HEK293 (cell line): ENCODE results near the gene MARCKSL1.
A peak's percentile ranks its signal among the peaks of the same experiment; 100 is the strongest.

Experiments
- CTCF ChIA-PET: fragments of 350-600 bp; formaldehyde crosslinking; extraction: SDS; loops from one replicate; lab custom pipeline; 2021; ENCODE audit warnings: antibody characterized with exemption; lab: Yijun Ruan, JAX
- POLR2A ChIA-PET: fragments of 300-600 bp; formaldehyde crosslinking; extraction: SDS; loops from one replicate; lab custom pipeline; 2020; ENCODE audit warnings: antibody characterized with exemption, inconsistent platforms; lab: Yijun Ruan, JAX
- H3K27ac ChIP-seq: fragments of 200-500 bp; sonication (Bioruptor generic); 2 replicates; pipeline ENCODE4 v1.5.1; 2014; ENCODE audit warnings: low read depth, low read length, control low read depth, inconsistent platforms; ENCODE audit errors: extremely low read depth
- H3K36me3 ChIP-seq, 2 experiments: fragments of 200-500 bp in 1 of 2; sonication (Bioruptor generic) in 1 of 2; 1 replicate in 1 of 2; 2 replicates in 1 of 2; pipeline ENCODE4 v1.5.1; 2014 to 2017; ENCODE audit warnings: inconsistent platforms in 2 of 2, low read length in 2 of 2; ENCODE audit not compliant: control insufficient read depth in 2 of 2, insufficient read depth in 1 of 2
- H3K4me1 ChIP-seq: fragments of 200-500 bp; sonication (Bioruptor generic); 2 replicates; pipeline ENCODE4 v1.5.1; 2014; ENCODE audit warnings: mild to moderate bottlenecking, low read length, inconsistent platforms; ENCODE audit not compliant: control insufficient read depth, insufficient read depth
- H3K4me3 ChIP-seq: 2 replicates; pipeline ENCODE4 v1.5.1; 2011; ENCODE audit warnings: low read depth, mild to moderate bottlenecking, control low read depth, low read length, moderate library complexity
- H3K9me3 ChIP-seq: fragments of 200-500 bp; sonication (Bioruptor generic); 2 replicates; pipeline ENCODE4 v1.5.1; 2014; ENCODE audit warnings: low read depth, low read length, inconsistent platforms; ENCODE audit not compliant: control insufficient read depth, insufficient read depth
- HOXC10 ChIP-seq: sonication (generic); formaldehyde crosslinking; IDR thresholded peaks from 2 replicates; pipeline ENCODE4 v1.8.1; 2023; ENCODE audit warnings: mild to moderate bottlenecking, missing genetic modification reagents
- IKZF3 ChIP-seq: fragments of 450-650 bp; IDR thresholded peaks from 2 replicates; pipeline ENCODE4 v1.5.0; 2018; ENCODE audit warnings: missing biosample characterization, mild to moderate bottlenecking, missing genetic modification characterization, moderate library complexity
- PRDM1 ChIP-seq: fragments of 450-650 bp; formaldehyde crosslinking; IDR thresholded peaks from 2 replicates; pipeline ENCODE4; 2016; ENCODE audit warnings: missing biosample characterization, missing genetic modification characterization
- SETDB1 ChIP-seq: IDR thresholded peaks from one replicate; pipeline ENCODE4 v1.6.1; 2017; ENCODE audit warnings: mild to moderate bottlenecking, low read length, moderate library complexity, mixed read lengths; ENCODE audit not compliant: insufficient read length
- SP2 ChIP-seq: fragments of 450-650 bp; formaldehyde crosslinking; IDR thresholded peaks from 2 replicates; pipeline ENCODE4 v1.5.1; 2016; ENCODE audit warnings: missing biosample characterization, missing genetic modification characterization
- ZBTB1 ChIP-seq: fragments of 450-650 bp; formaldehyde crosslinking; IDR thresholded peaks from 2 replicates; pipeline ENCODE4 v1.5.1; 2016; ENCODE audit warnings: missing biosample characterization, missing genetic modification characterization
- ZFHX2 ChIP-seq: fragments of 450-650 bp; formaldehyde crosslinking; conservative IDR thresholded peaks from 2 replicates; pipeline ENCODE4 v1.5.1; 2016; ENCODE audit warnings: missing biosample characterization, missing genetic modification characterization
- ZFP37 ChIP-seq: fragments of 450-650 bp; formaldehyde crosslinking; IDR thresholded peaks from 2 replicates; pipeline ENCODE4 v1.5.1; 2016; ENCODE audit warnings: missing biosample characterization, missing genetic modification characterization
- ZIC2 ChIP-seq: fragments of 450-650 bp; formaldehyde crosslinking; IDR thresholded peaks from 2 replicates; pipeline ENCODE4 v1.5.1; 2016; ENCODE audit warnings: missing biosample characterization, missing genetic modification characterization
- ZNF133 ChIP-seq: fragments of 450-650 bp; formaldehyde crosslinking; IDR thresholded peaks from 2 replicates; pipeline ENCODE4 v1.5.1; 2016; ENCODE audit warnings: missing biosample characterization, missing genetic modification characterization
- ZNF2 ChIP-seq: fragments of 450-650 bp; formaldehyde crosslinking; IDR thresholded peaks from 2 replicates; pipeline ENCODE4 v1.5.1; 2016; ENCODE audit warnings: missing biosample characterization, missing genetic modification characterization
- ZNF624 ChIP-seq: fragments of 450-650 bp; formaldehyde crosslinking; IDR thresholded peaks from 2 replicates; pipeline ENCODE4 v1.5.1; 2017; ENCODE audit warnings: missing biosample characterization, missing genetic modification characterization
- TF ChIP-seq, protein P1 (sequence below): fragments of 450-650 bp; formaldehyde crosslinking; IDR thresholded peaks from 2 replicates; pipeline ENCODE4 v1.5.1; 2016; ENCODE audit warnings: missing biosample characterization, missing genetic modification characterization, borderline replicate concordance
- TF ChIP-seq, protein P2 (sequence below): fragments of 450-650 bp; formaldehyde crosslinking; conservative IDR thresholded peaks from 2 replicates; pipeline ENCODE4 v1.5.1; 2016; ENCODE audit warnings: low read depth, missing biosample characterization, missing genetic modification characterization
- TF ChIP-seq, protein P3 (sequence below): fragments of 450-650 bp; formaldehyde crosslinking; IDR thresholded peaks from 2 replicates; pipeline ENCODE4 v1.5.1; 2017; ENCODE audit warnings: missing biosample characterization, missing genetic modification characterization
- TF ChIP-seq, protein P4 (sequence below): fragments of 450-650 bp; formaldehyde crosslinking; IDR thresholded peaks from 2 replicates; pipeline ENCODE4; 2016; ENCODE audit warnings: missing biosample characterization, missing genetic modification characterization
- TF ChIP-seq, protein P5 (sequence below): fragments of 450-650 bp; formaldehyde crosslinking; IDR thresholded peaks from 2 replicates; pipeline ENCODE4 v1.5.1; 2016; ENCODE audit warnings: missing biosample characterization, missing genetic modification characterization
- TF ChIP-seq, protein P6 (sequence below): fragments of 450-650 bp; IDR thresholded peaks from 2 replicates; pipeline ENCODE4 v1.5.1; 2018; ENCODE audit warnings: missing biosample characterization, missing genetic modification characterization
- TF ChIP-seq, protein P7 (sequence below): fragments of 450-650 bp; formaldehyde crosslinking; IDR thresholded peaks from 2 replicates; pipeline ENCODE4 v1.5.1; 2016; ENCODE audit warnings: missing biosample characterization, missing genetic modification characterization

The MARCKSL1 gene

DNA sequence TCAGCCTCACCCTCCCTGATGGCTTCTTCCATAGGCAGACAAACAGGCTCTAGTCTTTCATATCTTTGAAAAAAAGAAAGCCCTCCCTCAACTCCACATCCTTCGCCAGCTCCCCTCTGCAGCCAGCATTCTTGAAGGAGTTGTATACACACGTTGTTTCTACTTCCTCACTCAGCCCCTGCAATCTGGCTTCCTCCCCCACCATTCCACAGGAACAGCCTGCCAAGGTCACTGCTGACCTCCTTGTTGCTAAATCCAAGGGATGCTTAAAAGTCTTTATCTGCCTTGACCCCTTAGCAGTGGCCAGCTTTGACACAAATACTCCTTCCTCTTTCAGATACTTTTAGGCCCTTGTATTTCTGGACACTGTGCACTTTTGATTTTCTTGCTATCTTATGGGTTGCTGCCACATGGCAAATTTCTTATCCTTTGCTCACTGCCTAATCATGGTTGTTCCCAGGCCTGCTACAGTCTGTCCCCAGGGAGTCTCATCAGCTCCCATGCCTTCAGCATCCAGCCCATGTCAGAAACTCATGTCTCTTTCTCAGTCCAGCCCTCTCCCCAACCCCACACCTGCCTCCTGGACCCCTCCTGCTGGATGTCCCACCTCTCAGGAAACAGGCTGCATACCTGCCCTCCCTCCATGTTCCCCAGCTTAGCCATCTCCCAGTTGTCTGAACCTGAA lies 18.0 kb upstream of the MARCKSL1 start (continued):
- TF ChIP-seq, protein P1, sequence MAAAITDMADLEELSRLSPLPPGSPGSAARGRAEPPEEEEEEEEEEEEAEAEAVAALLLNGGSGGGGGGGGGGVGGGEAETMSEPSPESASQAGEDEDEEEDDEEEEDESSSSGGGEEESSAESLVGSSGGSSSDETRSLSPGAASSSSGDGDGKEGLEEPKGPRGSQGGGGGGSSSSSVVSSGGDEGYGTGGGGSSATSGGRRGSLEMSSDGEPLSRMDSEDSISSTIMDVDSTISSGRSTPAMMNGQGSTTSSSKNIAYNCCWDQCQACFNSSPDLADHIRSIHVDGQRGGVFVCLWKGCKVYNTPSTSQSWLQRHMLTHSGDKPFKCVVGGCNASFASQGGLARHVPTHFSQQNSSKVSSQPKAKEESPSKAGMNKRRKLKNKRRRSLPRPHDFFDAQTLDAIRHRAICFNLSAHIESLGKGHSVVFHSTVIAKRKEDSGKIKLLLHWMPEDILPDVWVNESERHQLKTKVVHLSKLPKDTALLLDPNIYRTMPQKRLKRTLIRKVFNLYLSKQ: no peak
- TF ChIP-seq, protein P2, sequence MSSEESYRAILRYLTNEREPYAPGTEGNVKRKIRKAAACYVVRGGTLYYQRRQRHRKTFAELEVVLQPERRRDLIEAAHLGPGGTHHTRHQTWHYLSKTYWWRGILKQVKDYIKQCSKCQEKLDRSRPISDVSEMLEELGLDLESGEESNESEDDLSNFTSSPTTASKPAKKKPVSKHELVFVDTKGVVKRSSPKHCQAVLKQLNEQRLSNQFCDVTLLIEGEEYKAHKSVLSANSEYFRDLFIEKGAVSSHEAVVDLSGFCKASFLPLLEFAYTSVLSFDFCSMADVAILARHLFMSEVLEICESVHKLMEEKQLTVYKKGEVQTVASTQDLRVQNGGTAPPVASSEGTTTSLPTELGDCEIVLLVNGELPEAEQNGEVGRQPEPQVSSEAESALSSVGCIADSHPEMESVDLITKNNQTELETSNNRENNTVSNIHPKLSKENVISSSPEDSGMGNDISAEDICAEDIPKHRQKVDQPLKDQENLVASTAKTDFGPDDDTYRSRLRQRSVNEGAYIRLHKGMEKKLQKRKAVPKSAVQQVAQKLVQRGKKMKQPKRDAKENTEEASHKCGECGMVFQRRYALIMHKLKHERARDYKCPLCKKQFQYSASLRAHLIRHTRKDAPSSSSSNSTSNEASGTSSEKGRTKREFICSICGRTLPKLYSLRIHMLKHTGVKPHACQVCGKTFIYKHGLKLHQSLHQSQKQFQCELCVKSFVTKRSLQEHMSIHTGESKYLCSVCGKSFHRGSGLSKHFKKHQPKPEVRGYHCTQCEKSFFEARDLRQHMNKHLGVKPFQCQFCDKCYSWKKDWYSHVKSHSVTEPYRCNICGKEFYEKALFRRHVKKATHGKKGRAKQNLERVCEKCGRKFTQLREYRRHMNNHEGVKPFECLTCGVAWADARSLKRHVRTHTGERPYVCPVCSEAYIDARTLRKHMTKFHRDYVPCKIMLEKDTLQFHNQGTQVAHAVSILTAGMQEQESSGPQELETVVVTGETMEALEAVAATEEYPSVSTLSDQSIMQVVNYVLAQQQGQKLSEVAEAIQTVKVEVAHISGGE (tag by site-specific recombination): no peak

DNA sequence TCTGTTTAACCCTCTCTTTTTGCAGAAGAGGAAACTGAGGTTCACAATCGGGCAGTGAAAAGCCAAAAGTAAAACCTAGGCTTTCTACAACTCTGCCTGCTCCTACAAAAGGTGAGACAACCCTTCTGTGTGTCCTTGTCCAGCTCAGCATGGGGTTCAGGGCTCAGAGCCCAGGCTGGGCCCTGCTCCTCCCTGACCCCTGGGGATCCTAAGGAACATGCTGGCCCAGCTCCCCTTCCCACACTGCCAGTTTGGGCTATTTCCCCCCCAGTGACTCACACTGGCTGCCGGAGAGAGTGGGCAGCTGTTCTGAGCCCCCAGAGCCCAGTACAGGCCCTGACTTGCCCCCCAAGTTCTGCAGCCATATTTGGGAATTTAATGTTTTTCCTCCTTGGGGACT lies 17.4 kb upstream of the MARCKSL1 start:
- CTCF ChIA-PET: interaction anchor here (0.7 to 1.9 kb wide), 3 partner anchors 48 to 243 kb away, joined by 3 to 6 read pairs (median 6); no protein-coding TSS in a partner anchor
- no peaks in the 10 kb centered on the region for H3K9me3 ChIP-seq
- TF ChIP-seq ZBTB1 (no peak), ZNF2 (no peak), ZNF624 (tag by site-specific recombination) (no peak), ZFP37 (tag by site-specific recombination) (no peak), SETDB1 (no peak), ZIC2 (tag by site-specific recombination) (peak; percentile 72), IKZF3 (no peak), ZFHX2 (tag by site-specific recombination) (peak; percentile 45; the same call in 1 of the 2 replicates), PRDM1 (tag by site-specific recombination) (0 out of 2 replicates have a peak, but pooled peaks have one; percentile 36), ZNF133 (no peak), HOXC10 (no peak), SP2 (no peak)
- TF ChIP-seq, protein P3, sequence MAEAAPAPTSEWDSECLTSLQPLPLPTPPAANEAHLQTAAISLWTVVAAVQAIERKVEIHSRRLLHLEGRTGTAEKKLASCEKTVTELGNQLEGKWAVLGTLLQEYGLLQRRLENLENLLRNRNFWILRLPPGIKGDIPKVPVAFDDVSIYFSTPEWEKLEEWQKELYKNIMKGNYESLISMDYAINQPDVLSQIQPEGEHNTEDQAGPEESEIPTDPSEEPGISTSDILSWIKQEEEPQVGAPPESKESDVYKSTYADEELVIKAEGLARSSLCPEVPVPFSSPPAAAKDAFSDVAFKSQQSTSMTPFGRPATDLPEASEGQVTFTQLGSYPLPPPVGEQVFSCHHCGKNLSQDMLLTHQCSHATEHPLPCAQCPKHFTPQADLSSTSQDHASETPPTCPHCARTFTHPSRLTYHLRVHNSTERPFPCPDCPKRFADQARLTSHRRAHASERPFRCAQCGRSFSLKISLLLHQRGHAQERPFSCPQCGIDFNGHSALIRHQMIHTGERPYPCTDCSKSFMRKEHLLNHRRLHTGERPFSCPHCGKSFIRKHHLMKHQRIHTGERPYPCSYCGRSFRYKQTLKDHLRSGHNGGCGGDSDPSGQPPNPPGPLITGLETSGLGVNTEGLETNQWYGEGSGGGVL: peak; percentile 46
- TF ChIP-seq, protein P4, sequence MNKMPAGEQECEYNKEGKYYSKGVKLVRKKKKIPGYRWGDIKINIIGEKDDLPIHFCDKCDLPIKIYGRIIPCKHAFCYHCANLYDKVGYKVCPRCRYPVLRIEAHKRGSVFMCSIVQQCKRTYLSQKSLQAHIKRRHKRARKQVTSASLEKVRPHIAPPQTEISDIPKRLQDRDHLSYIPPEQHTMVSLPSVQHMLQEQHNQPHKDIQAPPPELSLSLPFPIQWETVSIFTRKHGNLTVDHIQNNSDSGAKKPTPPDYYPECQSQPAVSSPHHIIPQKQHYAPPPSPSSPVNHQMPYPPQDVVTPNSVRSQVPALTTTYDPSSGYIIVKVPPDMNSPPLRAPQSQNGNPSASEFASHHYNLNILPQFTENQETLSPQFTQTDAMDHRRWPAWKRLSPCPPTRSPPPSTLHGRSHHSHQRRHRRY: no peak
- TF ChIP-seq, protein P5, sequence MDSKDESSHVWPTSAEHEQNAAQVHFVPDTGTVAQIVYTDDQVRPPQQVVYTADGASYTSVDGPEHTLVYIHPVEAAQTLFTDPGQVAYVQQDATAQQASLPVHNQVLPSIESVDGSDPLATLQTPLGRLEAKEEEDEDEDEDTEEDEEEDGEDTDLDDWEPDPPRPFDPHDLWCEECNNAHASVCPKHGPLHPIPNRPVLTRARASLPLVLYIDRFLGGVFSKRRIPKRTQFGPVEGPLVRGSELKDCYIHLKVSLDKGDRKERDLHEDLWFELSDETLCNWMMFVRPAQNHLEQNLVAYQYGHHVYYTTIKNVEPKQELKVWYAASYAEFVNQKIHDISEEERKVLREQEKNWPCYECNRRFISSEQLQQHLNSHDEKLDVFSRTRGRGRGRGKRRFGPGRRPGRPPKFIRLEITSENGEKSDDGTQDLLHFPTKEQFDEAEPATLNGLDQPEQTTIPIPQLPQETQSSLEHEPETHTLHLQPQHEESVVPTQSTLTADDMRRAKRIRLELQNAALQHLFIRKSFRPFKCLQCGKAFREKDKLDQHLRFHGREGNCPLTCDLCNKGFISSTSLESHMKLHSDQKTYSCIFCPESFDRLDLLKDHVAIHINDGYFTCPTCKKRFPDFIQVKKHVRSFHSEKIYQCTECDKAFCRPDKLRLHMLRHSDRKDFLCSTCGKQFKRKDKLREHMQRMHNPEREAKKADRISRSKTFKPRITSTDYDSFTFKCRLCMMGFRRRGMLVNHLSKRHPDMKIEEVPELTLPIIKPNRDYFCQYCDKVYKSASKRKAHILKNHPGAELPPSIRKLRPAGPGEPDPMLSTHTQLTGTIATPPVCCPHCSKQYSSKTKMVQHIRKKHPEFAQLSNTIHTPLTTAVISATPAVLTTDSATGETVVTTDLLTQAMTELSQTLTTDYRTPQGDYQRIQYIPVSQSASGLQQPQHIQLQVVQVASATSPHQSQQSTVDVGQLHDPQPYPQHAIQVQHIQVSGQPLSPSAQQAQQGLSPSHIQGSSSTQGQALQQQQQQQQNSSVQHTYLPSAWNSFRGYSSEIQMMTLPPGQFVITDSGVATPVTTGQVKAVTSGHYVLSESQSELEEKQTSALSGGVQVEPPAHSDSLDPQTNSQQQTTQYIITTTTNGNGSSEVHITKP (tag by site-specific recombination): 0 out of 2 replicates have a peak, but pooled peaks have one; percentile 25
- TF ChIP-seq, protein P6, sequence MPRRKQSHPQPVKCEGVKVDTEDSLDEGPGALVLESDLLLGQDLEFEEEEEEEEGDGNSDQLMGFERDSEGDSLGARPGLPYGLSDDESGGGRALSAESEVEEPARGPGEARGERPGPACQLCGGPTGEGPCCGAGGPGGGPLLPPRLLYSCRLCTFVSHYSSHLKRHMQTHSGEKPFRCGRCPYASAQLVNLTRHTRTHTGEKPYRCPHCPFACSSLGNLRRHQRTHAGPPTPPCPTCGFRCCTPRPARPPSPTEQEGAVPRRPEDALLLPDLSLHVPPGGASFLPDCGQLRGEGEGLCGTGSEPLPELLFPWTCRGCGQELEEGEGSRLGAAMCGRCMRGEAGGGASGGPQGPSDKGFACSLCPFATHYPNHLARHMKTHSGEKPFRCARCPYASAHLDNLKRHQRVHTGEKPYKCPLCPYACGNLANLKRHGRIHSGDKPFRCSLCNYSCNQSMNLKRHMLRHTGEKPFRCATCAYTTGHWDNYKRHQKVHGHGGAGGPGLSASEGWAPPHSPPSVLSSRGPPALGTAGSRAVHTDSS (tag by site-specific recombination): no peak
- TF ChIP-seq, protein P7, sequence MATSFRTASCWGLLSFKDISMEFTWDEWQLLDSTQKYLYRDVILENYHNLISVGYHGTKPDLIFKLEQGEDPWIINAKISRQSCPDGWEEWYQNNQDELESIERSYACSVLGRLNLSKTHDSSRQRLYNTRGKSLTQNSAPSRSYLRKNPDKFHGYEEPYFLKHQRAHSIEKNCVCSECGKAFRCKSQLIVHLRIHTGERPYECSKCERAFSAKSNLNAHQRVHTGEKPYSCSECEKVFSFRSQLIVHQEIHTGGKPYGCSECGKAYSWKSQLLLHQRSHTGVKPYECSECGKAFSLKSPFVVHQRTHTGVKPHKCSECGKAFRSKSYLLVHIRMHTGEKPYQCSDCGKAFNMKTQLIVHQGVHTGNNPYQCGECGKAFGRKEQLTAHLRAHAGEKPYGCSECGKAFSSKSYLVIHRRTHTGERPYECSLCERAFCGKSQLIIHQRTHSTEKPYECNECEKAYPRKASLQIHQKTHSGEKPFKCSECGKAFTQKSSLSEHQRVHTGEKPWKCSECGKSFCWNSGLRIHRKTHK (tag by site-specific recombination): no peak
- no peak overlapping the region for H3K27ac ChIP-seq
- peaks cover 7% of the 10 kb centered on the region; the same call in 1 of the 2 replicates for H3K4me1 ChIP-seq
- H3K36me3 ChIP-seq: peaks cover 0 to 46% of the 10 kb centered on the region in 2 experiments; a peak in 2 of 3 replicates
- no peak overlapping the region for H3K4me3 ChIP-seq
- POLR2A ChIA-PET: interaction anchor here (0.6 to 5.7 kb wide), 4 partner anchors 14 to 140 kb away, joined by 3 to 100 read pairs (median 6); partner anchors contain the start of genes BSDC1 and MARCKSL1
